ENCODE measurements around the gene TCAF2. TPM values are rescaled to one million over a fixed set of nuclear protein-coding genes. Genes with fewer than 3 reads are reported as not detected.
"Not testable (repeated sequence)": the region's sequence is repeated elsewhere in the genome, so short reads cannot be mapped to it uniquely, and the experiment has no call there.

TCAF2 gene
- 0.19 and 0.50 TPM in 2 replicates for total RNA-seq (2014; rRNA removed; shearing (Covaris generic))
- polyA plus RNA-seq (2015; cell fraction: cytosol; rRNA removed), result 0.25 and 0.62 TPM in 2 replicates
- polyA plus RNA-seq (2015; cell fraction: nucleus; rRNA removed), result 0.31 and 1.0 TPM in 2 replicates

GRCh38 chr7:143620646-143621045 is at the start of gene TCAF2:
Gene TCAF2 (plus strand): TSS chr7:143620974.
- DNase-seq (ENCODE audit: low read depth, low spot score); in situ Hi-C loops (cut with HindIII; ENCODE audit: low pct_unique_long_range_greater_than_20kb, low sequenced_read_pairs): not testable (repeated sequence)

- in situ Hi-C loops (cut with HindIII; ENCODE audit: low pct_unique_long_range_greater_than_20kb, low sequenced_read_pairs); DNase-seq (ENCODE audit: low read depth, low spot score): not testable (repeated sequence)
Measured at GRCh38 chr7:143571501-143571900, 49.3 kb upstream of the TCAF2 start, which contains the start of gene CTAGE15. Gene CTAGE15 (plus strand): TSS chr7:143571801. CDS start chr7:143571818, 17 bp downstream.

- in situ Hi-C loops (cut with HindIII; ENCODE audit: low pct_unique_long_range_greater_than_20kb, low sequenced_read_pairs); DNase-seq (ENCODE audit: low read depth, low spot score): not testable (repeated sequence)
Measured at GRCh38 chr7:143588183-143588582, 32.6 kb upstream of the TCAF2 start.

- DNase-seq (ENCODE audit: low read depth, low spot score); in situ Hi-C loops (cut with HindIII; ENCODE audit: low pct_unique_long_range_greater_than_20kb, low sequenced_read_pairs): not testable (repeated sequence)
Measured at GRCh38 chr7:143589897-143590296, 30.9 kb upstream of the TCAF2 start.

GRCh38 chr7:143598086-143598485 is 22.7 kb upstream of the TCAF2 start:
- in situ Hi-C loops (cut with HindIII; ENCODE audit: low pct_unique_long_range_greater_than_20kb, low sequenced_read_pairs); DNase-seq (ENCODE audit: low read depth, low spot score): not testable (repeated sequence)

GRCh38 chr7:143603549-143603948 is 17.2 kb upstream of the TCAF2 start:
- in situ Hi-C loops (cut with HindIII; ENCODE audit: low pct_unique_long_range_greater_than_20kb, low sequenced_read_pairs), result not testable (repeated sequence)

GRCh38 chr7:143606088-143606487 is 14.7 kb upstream of the TCAF2 start:
- in situ Hi-C loops (cut with HindIII; ENCODE audit: low pct_unique_long_range_greater_than_20kb, low sequenced_read_pairs); DNase-seq (ENCODE audit: low read depth, low spot score): not testable (repeated sequence)

More at GRCh38 chr7:143603549-143603948, 17.2 kb upstream of the TCAF2 start:
- not testable (repeated sequence) for DNase-seq (ENCODE audit: low read depth, low spot score)

- DNase-seq (ENCODE audit: low read depth, low spot score), result peak; percentile 43
- in situ Hi-C loops (cut with HindIII; ENCODE audit: low pct_unique_long_range_greater_than_20kb, low sequenced_read_pairs), result not testable (repeated sequence)
Measured at GRCh38 chr7:143615545-143615944, 5.2 kb upstream of the TCAF2 start.

GRCh38 chr7:143617204-143617603 is 3.6 kb upstream of the TCAF2 start:
- DNase-seq (ENCODE audit: low read depth, low spot score), result not testable (repeated sequence)

GRCh38 chr7:143620058-143620457 is 716 bp upstream of the TCAF2 start:
- in situ Hi-C loops (cut with HindIII; ENCODE audit: low pct_unique_long_range_greater_than_20kb, low sequenced_read_pairs); DNase-seq (ENCODE audit: low read depth, low spot score): not testable (repeated sequence)

More at GRCh38 chr7:143617204-143617603, 3.6 kb upstream of the TCAF2 start:
- in situ Hi-C loops (cut with HindIII; ENCODE audit: low pct_unique_long_range_greater_than_20kb, low sequenced_read_pairs), result not testable (repeated sequence)

GRCh38 chr7:143621175-143621574 is 401 bp downstream of the TCAF2 start:
- DNase-seq (ENCODE audit: low read depth, low spot score); in situ Hi-C loops (cut with HindIII; ENCODE audit: low pct_unique_long_range_greater_than_20kb, low sequenced_read_pairs): not testable (repeated sequence)

- DNase-seq (ENCODE audit: low read depth, low spot score); in situ Hi-C loops (cut with HindIII; ENCODE audit: low pct_unique_long_range_greater_than_20kb, low sequenced_read_pairs): not testable (repeated sequence)
Measured at GRCh38 chr7:143622130-143622529, 1.4 kb downstream of the TCAF2 start.

GRCh38 chr7:143630653-143631052 is 9.9 kb downstream of the TCAF2 start:
- in situ Hi-C loops (cut with HindIII; ENCODE audit: low pct_unique_long_range_greater_than_20kb, low sequenced_read_pairs); DNase-seq (ENCODE audit: low read depth, low spot score): not testable (repeated sequence)

- DNase-seq (ENCODE audit: low read depth, low spot score); in situ Hi-C loops (cut with HindIII; ENCODE audit: low pct_unique_long_range_greater_than_20kb, low sequenced_read_pairs): not testable (repeated sequence)
Measured at GRCh38 chr7:143632506-143632905, 11.7 kb downstream of the TCAF2 start.

GRCh38 chr7:143633013-143633618 is 12.3 kb downstream of the TCAF2 start:
- in situ Hi-C loops (cut with HindIII; ENCODE audit: low pct_unique_long_range_greater_than_20kb, low sequenced_read_pairs); DNase-seq (ENCODE audit: low read depth, low spot score): not testable (repeated sequence)

- DNase-seq (ENCODE audit: low read depth, low spot score); in situ Hi-C loops (cut with HindIII; ENCODE audit: low pct_unique_long_range_greater_than_20kb, low sequenced_read_pairs): not testable (repeated sequence)
Measured at GRCh38 chr7:143635364-143636240, 14.8 kb downstream of the TCAF2 start.

- DNase-seq (ENCODE audit: low read depth, low spot score); in situ Hi-C loops (cut with HindIII; ENCODE audit: low pct_unique_long_range_greater_than_20kb, low sequenced_read_pairs): not testable (repeated sequence)
Measured at GRCh38 chr7:143639372-143639771, 18.6 kb downstream of the TCAF2 start.
